Measurements from ENCODE around the gene KCNK4.

The KCNK4 gene

GRCh38 chr11:64342869-64343745 lies 52.0 kb downstream of the KCNK4 start:
- Histone ChIP-seq H3K4me3 (ENCODE audit: low read depth in 1 of 2, low read length in 2 of 2) (no peak overlapping the region), H3K27ac (ENCODE audit: low read depth, low read length) (no peak overlapping the region), H3K4me1 (ENCODE audit: insufficient read depth, low read length) (peaks cover 12% of the 10 kb centered on the region), H3K9me3 (ENCODE audit: low read length) (no peaks in the 10 kb centered on the region), H3K36me3 (ENCODE audit: insufficient read depth, low read length) (no peaks in the 10 kb centered on the region), H3K27me3 (ENCODE audit: control insufficient read depth in 1 of 2, insufficient read depth in 2 of 2, low read length in 2 of 2) (no peaks in the 10 kb centered on the region), H3K9ac (ENCODE audit: low read length) (no peak overlapping the region)

- peaks cover 12% of the 10 kb centered on the region for H3K4me1 ChIP-seq (ENCODE audit: insufficient read depth, low read length)
- H3K4me3 ChIP-seq (ENCODE audit: low read depth in 1 of 2, low read length in 2 of 2) = no peak overlapping the region
- no peak overlapping the region for H3K27ac ChIP-seq (ENCODE audit: low read depth, low read length)
- no peaks in the 10 kb centered on the region for H3K36me3 ChIP-seq (ENCODE audit: insufficient read depth, low read length)
- no peaks in the 10 kb centered on the region for H3K9me3 ChIP-seq (ENCODE audit: low read length)
- no peaks in the 10 kb centered on the region for H3K27me3 ChIP-seq (ENCODE audit: control insufficient read depth in 1 of 2, insufficient read depth in 2 of 2, low read length in 2 of 2)
- H3K9ac ChIP-seq (ENCODE audit: low read length) = no peak overlapping the region
Observed at GRCh38 chr11:64343767-64344559, 52.9 kb downstream of the KCNK4 start.

- H3K4me1 ChIP-seq (ENCODE audit: insufficient read depth, low read length) = peaks cover 12% of the 10 kb centered on the region
- H3K27me3 ChIP-seq (ENCODE audit: control insufficient read depth in 1 of 2, insufficient read depth in 2 of 2, low read length in 2 of 2) = no peaks in the 10 kb centered on the region
- no peak overlapping the region for H3K9ac ChIP-seq (ENCODE audit: low read length)
- no peaks in the 10 kb centered on the region for H3K36me3 ChIP-seq (ENCODE audit: insufficient read depth, low read length)
- no peak overlapping the region for H3K27ac ChIP-seq (ENCODE audit: low read depth, low read length)
- no peak overlapping the region for H3K4me3 ChIP-seq (ENCODE audit: low read depth in 1 of 2, low read length in 2 of 2)
- H3K9me3 ChIP-seq (ENCODE audit: low read length) = no peaks in the 10 kb centered on the region
Observed at GRCh38 chr11:64344787-64345186, 53.7 kb downstream of the KCNK4 start.

- H3K36me3 ChIP-seq (ENCODE audit: insufficient read depth, low read length) = no peaks in the 10 kb centered on the region
- H3K9ac ChIP-seq (ENCODE audit: low read length) = no peak overlapping the region
- H3K27me3 ChIP-seq (ENCODE audit: control insufficient read depth in 1 of 2, insufficient read depth in 2 of 2, low read length in 2 of 2) = no peaks in the 10 kb centered on the region
- peaks cover 5% of the 10 kb centered on the region for H3K4me1 ChIP-seq (ENCODE audit: insufficient read depth, low read length)
- H3K9me3 ChIP-seq (ENCODE audit: low read length) = no peaks in the 10 kb centered on the region
- no peak overlapping the region for H3K4me3 ChIP-seq (ENCODE audit: low read depth in 1 of 2, low read length in 2 of 2)
- H3K27ac ChIP-seq (ENCODE audit: low read depth, low read length) = no peak overlapping the region
Observed at GRCh38 chr11:64347193-64347867, 56.2 kb downstream of the KCNK4 start.

- Histone ChIP-seq H3K36me3 (ENCODE audit: insufficient read depth, low read length) (no peaks in the 10 kb centered on the region), H3K4me1 (ENCODE audit: insufficient read depth, low read length) (no peaks in the 10 kb centered on the region), H3K4me3 (ENCODE audit: low read depth in 1 of 2, low read length in 2 of 2) (no peak overlapping the region), H3K9me3 (ENCODE audit: low read length) (no peaks in the 10 kb centered on the region), H3K27me3 (ENCODE audit: control insufficient read depth in 1 of 2, insufficient read depth in 2 of 2, low read length in 2 of 2) (no peaks in the 10 kb centered on the region), H3K9ac (ENCODE audit: low read length) (no peak overlapping the region), H3K27ac (ENCODE audit: low read depth, low read length) (no peak overlapping the region)
Observed at GRCh38 chr11:64348383-64349024, 57.4 kb downstream of the KCNK4 start.

GRCh38 chr11:64349025-64349387 lies 57.9 kb downstream of the KCNK4 start:
- Histone ChIP-seq H3K27me3 (ENCODE audit: control insufficient read depth in 1 of 2, insufficient read depth in 2 of 2, low read length in 2 of 2) (no peaks in the 10 kb centered on the region), H3K27ac (ENCODE audit: low read depth, low read length) (no peak overlapping the region), H3K9ac (ENCODE audit: low read length) (no peak overlapping the region), H3K4me3 (ENCODE audit: low read depth in 1 of 2, low read length in 2 of 2) (no peak overlapping the region), H3K4me1 (ENCODE audit: insufficient read depth, low read length) (no peaks in the 10 kb centered on the region), H3K9me3 (ENCODE audit: low read length) (no peaks in the 10 kb centered on the region), H3K36me3 (ENCODE audit: insufficient read depth, low read length) (no peaks in the 10 kb centered on the region)

- H3K27me3 ChIP-seq (ENCODE audit: control insufficient read depth in 1 of 2, insufficient read depth in 2 of 2, low read length in 2 of 2) = no peaks in the 10 kb centered on the region
- no peaks in the 10 kb centered on the region for H3K9me3 ChIP-seq (ENCODE audit: low read length)
- no peak overlapping the region for H3K27ac ChIP-seq (ENCODE audit: low read depth, low read length)
- H3K4me3 ChIP-seq (ENCODE audit: low read depth in 1 of 2, low read length in 2 of 2) = no peak overlapping the region
- H3K36me3 ChIP-seq (ENCODE audit: insufficient read depth, low read length) = no peaks in the 10 kb centered on the region
- no peak overlapping the region for H3K9ac ChIP-seq (ENCODE audit: low read length)
- H3K4me1 ChIP-seq (ENCODE audit: insufficient read depth, low read length) = no peaks in the 10 kb centered on the region
Observed at GRCh38 chr11:64349404-64349803, 58.3 kb downstream of the KCNK4 start.
